ENCODE measurements around the gene TNFSF15.

- TF ChIP-seq CTCF (IDR thresholded peaks at IDR 0.05): no peak
- TF ChIP-seq POLR2A (IDR thresholded peaks at IDR 0.05): no peak
Measured at GRCh38 chr9:114845373-114845772, 39.5 kb upstream of the TNFSF15 start.

Data from uterus (tissue), 2 donors.